ENCODE results near the gene IL36B. TPM values are rescaled to one million over a fixed set of nuclear protein-coding genes. Genes with fewer than 3 reads are reported as not detected.

Gene IL36B
- polyA plus RNA-seq, 3 donors: not detected

- H3K27me3 ChIP-seq (ENCODE audit: control insufficient read depth in 2 of 2, insufficient read depth in 2 of 2, low read length in 2 of 2): no peaks in the 10 kb centered on the region
- H3K4me3 Mint-ChIP-seq: no peak overlapping the region
- H3K36me3 Mint-ChIP-seq: no peaks in the 10 kb centered on the region
- H4K20me1 ChIP-seq (ENCODE audit: insufficient read depth, low read length): no peaks in the 10 kb centered on the region
- intact Hi-C loops (cut with micrococcal nuclease): no loop called here
- no peaks in the 10 kb centered on the region for H3K79me2 ChIP-seq (ENCODE audit: insufficient read depth, low read length)
- H3K4me1 Mint-ChIP-seq: peaks cover 10% of the 10 kb centered on the region
- no peak overlapping the region for H3K27ac Mint-ChIP-seq
- DNase-seq: no peak
- no peak overlapping the region for H3K4me2 ChIP-seq (replicated peaks; ENCODE audit: extremely low read depth, low read length, poor library complexity, severe bottlenecking)
- H3K9me3 Mint-ChIP-seq: peaks cover 0 to 2% (median 0%) of the 10 kb centered on the region in 7 donors
- peaks cover 0 to 5% (median 2%) of the 10 kb centered on the region in 3 donors for H3K27me3 Mint-ChIP-seq (ENCODE audit: low read depth in 3 of 3)
- H3K36me3 ChIP-seq (replicated peaks in 1 of 2; ENCODE audit: control insufficient read depth in 1 of 2, insufficient read depth in 2 of 2, low read length in 2 of 2): no peaks in the 10 kb centered on the region
- H3K9ac ChIP-seq (ENCODE audit: insufficient read depth, low read length, poor library complexity, severe bottlenecking): no peak overlapping the region
- H3K4me3 ChIP-seq (replicated peaks in 1 of 3; ENCODE audit: low read depth in 2 of 3, low read length in 3 of 3): no peak overlapping the region
- no peak overlapping the region for H2AFZ ChIP-seq (ENCODE audit: insufficient read depth, low read depth, low read length, poor library complexity, severe bottlenecking)
- no peak for TF ChIP-seq CTCF (IDR thresholded peaks at IDR 0.05)
- 55% methylated on average over 5 of the region's 5 CpGs for WGBS (ENCODE audit: insufficient coverage)
- H3K4me1 ChIP-seq (ENCODE audit: control insufficient read depth in 1 of 2, insufficient read depth in 2 of 2, low read length in 2 of 2): no peaks in the 10 kb centered on the region
- H3K27ac ChIP-seq (ENCODE audit: low read depth in 1 of 2, low read length in 2 of 2): no peak overlapping the region
- H3K9me3 ChIP-seq (replicated peaks in 1 of 2; ENCODE audit: control insufficient read depth in 1 of 2, insufficient read depth in 1 of 2, low read length in 2 of 2): no peaks in the 10 kb centered on the region
These were observed 22.4 kb upstream of the IL36B start for GRCh38 chr2:113075030-113075429.

GRCh38 chr2:113073325-113073834, 20.7 kb upstream of the IL36B start:
- H3K4me3 Mint-ChIP-seq: no peak overlapping the region
- no peak for TF ChIP-seq CTCF (IDR thresholded peaks at IDR 0.05)
- DNase-seq: no peak
- H3K27ac ChIP-seq (ENCODE audit: low read depth in 1 of 2, low read length in 2 of 2): no peak overlapping the region
- H4K20me1 ChIP-seq (ENCODE audit: insufficient read depth, low read length): no peaks in the 10 kb centered on the region
- H3K36me3 Mint-ChIP-seq: no peaks in the 10 kb centered on the region
- no peaks in the 10 kb centered on the region for H3K4me1 ChIP-seq (ENCODE audit: control insufficient read depth in 1 of 2, insufficient read depth in 2 of 2, low read length in 2 of 2)
- H3K27me3 ChIP-seq (ENCODE audit: control insufficient read depth in 2 of 2, insufficient read depth in 2 of 2, low read length in 2 of 2): no peaks in the 10 kb centered on the region
- H3K27me3 Mint-ChIP-seq (ENCODE audit: low read depth in 3 of 3): peaks cover 0 to 3% (median 2%) of the 10 kb centered on the region in 3 donors
- peaks cover 0 to 2% (median 0%) of the 10 kb centered on the region in 7 donors for H3K9me3 Mint-ChIP-seq
- peak overlapping the region in 1 of 7 donors; percentile 11 for H3K27ac Mint-ChIP-seq
- no peaks in the 10 kb centered on the region for H3K79me2 ChIP-seq (ENCODE audit: insufficient read depth, low read length)
- no peaks in the 10 kb centered on the region for H3K36me3 ChIP-seq (replicated peaks in 1 of 2; ENCODE audit: control insufficient read depth in 1 of 2, insufficient read depth in 2 of 2, low read length in 2 of 2)
- H3K4me2 ChIP-seq (replicated peaks; ENCODE audit: extremely low read depth, low read length, poor library complexity, severe bottlenecking): no peak overlapping the region
- no CpG with 5 or more reads among the region's 3 CpGs for WGBS (ENCODE audit: insufficient coverage)
- intact Hi-C loops (cut with micrococcal nuclease): no loop called here
- H3K4me1 Mint-ChIP-seq: peaks cover 10% of the 10 kb centered on the region
- H3K9ac ChIP-seq (ENCODE audit: insufficient read depth, low read length, poor library complexity, severe bottlenecking): no peak overlapping the region
- no peak overlapping the region for H3K4me3 ChIP-seq (replicated peaks in 1 of 3; ENCODE audit: low read depth in 2 of 3, low read length in 3 of 3)
- H2AFZ ChIP-seq (ENCODE audit: insufficient read depth, low read depth, low read length, poor library complexity, severe bottlenecking): no peak overlapping the region
- H3K9me3 ChIP-seq (replicated peaks in 1 of 2; ENCODE audit: control insufficient read depth in 1 of 2, insufficient read depth in 1 of 2, low read length in 2 of 2): no peaks in the 10 kb centered on the region

Measured in CD14-positive monocyte (primary cell).